Central memory CD8-positive, alpha-beta T cell (primary cell): ENCODE results near the gene DPYD.

Source experiments
- ATAC-seq: fragments of 150-1000 bp; cut with Tn5 transposase; replicated peaks from 2 replicates; pipeline ENCODE4 v1.10.0; 2022; ENCODE audit warnings: mild to moderate bottlenecking, moderate FRiP score, moderate number of reproducible peaks; ENCODE audit not compliant: poor library complexity, severe bottlenecking; ENCODE audit errors: extremely low read depth
- DNase-seq, 2 donors: peaks; one replicate each; pipeline ENCODE4 v3.0.0; 2021; ENCODE audit warnings: low spot score in 2 of 2
- H3K27ac Mint-ChIP-seq: one replicate; pipeline ENCODE4 v1.8.0; 2022; ENCODE audit warnings: low read depth, mild to moderate bottlenecking, moderate library complexity, mixed read lengths
- H3K27me3 Mint-ChIP-seq: one replicate; pipeline ENCODE4 v1.8.0; 2022; ENCODE audit warnings: mixed read lengths
- H3K36me3 Mint-ChIP-seq: one replicate; pipeline ENCODE4 v1.8.0; 2022; ENCODE audit warnings: mild to moderate bottlenecking, moderate library complexity, mixed read lengths; ENCODE audit not compliant: insufficient read depth
- H3K4me1 Mint-ChIP-seq: one replicate; pipeline ENCODE4 v1.8.0; 2022; ENCODE audit warnings: mixed read lengths
- H3K4me3 Mint-ChIP-seq: one replicate; pipeline ENCODE4 v1.8.0; 2022; ENCODE audit warnings: mild to moderate bottlenecking, moderate library complexity, mixed read lengths
- H3K9me3 Mint-ChIP-seq: one replicate; pipeline ENCODE4 v1.8.0; 2022; ENCODE audit warnings: mixed read lengths

Gene DPYD

DNA sequence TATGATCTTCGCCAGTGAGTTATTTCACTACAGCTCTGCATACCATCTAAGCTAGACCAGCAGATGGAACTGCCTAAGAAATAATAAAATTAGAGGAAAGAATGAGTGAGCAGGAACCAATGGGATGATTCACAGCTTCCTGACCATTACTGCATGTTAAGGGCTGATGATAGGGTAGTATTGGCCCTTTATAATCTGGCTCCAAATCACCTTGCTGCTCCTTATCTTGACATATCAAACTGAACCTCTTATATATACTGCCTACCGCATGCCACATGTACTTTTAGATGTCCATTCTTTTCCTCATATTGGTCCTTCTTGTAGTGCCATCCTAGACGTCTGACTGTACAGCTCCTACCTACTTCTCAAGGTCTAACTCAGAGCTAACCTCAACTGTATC, 524.4 kb downstream of the DPYD start:
- no peak for DNase-seq
- peaks cover 10% of the 10 kb centered on the region for H3K36me3 Mint-ChIP-seq
- no peak overlapping the region for H3K4me3 Mint-ChIP-seq
- H3K9me3 Mint-ChIP-seq = peaks cover 14% of the 10 kb centered on the region
- H3K4me1 Mint-ChIP-seq = no peaks in the 10 kb centered on the region
- H3K27me3 Mint-ChIP-seq = no peaks in the 10 kb centered on the region
- no peak for ATAC-seq
- no peak overlapping the region for H3K27ac Mint-ChIP-seq

DNA sequence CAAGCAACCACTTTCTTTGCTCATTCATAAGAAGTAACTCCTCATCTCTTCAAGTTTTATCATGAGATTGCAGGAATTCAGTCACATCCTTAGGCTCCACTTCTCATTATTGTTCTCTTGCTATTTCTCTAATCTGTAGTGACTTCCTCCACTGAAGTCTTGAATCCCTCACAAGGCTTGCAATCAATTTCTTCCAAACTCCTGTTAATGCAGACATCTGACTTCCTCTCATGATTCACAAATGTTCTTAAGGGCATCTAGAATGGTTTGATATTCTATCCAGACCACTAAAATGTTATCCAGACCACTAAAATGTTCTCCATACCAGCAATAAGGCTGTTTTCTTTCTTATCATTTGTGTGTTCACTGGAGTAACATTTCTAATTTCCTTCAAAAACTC, 528.1 kb downstream of the DPYD start:
- Mint-ChIP-seq H3K36me3 (peaks cover 3% of the 10 kb centered on the region), H3K4me3 (no peak overlapping the region), H3K27ac (no peak overlapping the region), H3K4me1 (peaks cover 6% of the 10 kb centered on the region), H3K27me3 (no peaks in the 10 kb centered on the region), H3K9me3 (peaks cover 8% of the 10 kb centered on the region)
- DNase-seq = no peak
- no peak for ATAC-seq

DNA sequence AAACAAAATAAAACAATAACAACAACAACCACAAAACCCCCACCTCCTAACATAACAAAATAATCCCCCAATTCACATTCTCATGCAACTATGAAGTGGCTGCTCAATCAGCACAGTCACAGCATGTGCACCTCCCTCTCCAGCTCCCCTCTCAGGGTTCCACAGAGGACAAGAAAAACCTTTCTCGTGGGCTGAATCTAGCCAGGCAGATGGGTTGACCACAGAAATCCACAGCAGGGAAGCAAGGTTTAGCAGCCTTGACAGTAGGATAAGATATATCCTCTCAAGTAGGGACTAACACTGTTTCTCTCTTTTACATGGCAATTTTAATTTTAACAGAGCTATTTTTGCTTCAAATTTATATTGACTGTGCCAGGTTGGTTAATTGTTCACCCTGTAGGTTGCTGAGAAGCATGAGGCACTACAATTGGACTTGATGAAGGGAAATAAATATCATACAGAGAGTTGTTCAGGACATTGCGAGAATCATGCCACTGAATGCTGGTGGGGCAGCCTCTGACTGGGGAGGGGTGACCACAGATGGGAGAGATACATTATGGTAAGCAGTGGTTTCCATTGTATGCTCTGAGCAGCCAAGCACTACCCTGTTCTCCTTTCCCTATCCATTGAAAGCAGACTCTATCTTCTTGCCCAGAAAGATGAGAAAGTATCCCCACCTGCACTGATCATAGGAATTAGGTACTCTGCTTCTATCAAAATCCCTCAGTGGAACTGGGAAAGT, 535.1 kb downstream of the DPYD start:
- H3K4me3 Mint-ChIP-seq = no peak overlapping the region
- no peak for DNase-seq
- H3K36me3 Mint-ChIP-seq = peaks cover 2% of the 10 kb centered on the region
- no peaks in the 10 kb centered on the region for H3K9me3 Mint-ChIP-seq
- no peak overlapping the region for H3K27ac Mint-ChIP-seq
- no peak for ATAC-seq
- H3K4me1 Mint-ChIP-seq = peaks cover 6% of the 10 kb centered on the region
- no peaks in the 10 kb centered on the region for H3K27me3 Mint-ChIP-seq

DNA sequence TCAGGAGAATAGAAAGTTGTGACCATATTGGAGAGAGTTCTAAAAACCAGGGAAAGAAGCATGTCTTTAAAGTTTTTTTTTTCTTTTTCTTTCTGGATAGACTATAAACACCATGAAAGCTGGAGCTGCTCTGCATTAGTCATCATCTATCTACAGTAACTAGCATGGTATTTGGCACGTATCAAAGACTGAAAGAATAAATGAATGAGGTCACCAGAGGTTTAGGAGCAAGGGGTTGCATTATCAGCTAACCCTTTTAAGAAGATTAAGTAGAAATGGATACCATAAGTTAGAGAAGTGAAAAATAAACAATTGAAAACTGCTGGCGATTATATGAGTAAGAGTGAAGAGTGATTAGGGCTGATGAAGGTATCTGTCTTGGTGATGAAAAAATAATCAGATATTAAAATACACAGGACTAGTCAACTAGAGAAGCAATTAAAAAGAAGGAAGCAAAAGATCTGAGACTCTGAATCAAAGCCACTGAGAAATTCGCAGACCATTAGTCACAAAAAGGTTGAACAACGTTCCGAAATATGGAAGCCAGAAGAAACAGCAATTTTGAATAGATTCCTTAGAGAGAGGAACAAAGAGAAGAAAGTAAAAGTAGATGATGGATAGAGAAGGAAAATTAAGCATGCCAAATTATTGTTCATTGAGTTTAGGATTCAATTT, 536.4 kb downstream of the DPYD start:
- DNase-seq (no peak), ATAC-seq (no peak)
- Mint-ChIP-seq H3K27ac (no peak overlapping the region), H3K9me3 (no peaks in the 10 kb centered on the region), H3K27me3 (no peaks in the 10 kb centered on the region), H3K36me3 (peaks cover 2% of the 10 kb centered on the region), H3K4me3 (no peak overlapping the region), H3K4me1 (peaks cover 6% of the 10 kb centered on the region)

DNA sequence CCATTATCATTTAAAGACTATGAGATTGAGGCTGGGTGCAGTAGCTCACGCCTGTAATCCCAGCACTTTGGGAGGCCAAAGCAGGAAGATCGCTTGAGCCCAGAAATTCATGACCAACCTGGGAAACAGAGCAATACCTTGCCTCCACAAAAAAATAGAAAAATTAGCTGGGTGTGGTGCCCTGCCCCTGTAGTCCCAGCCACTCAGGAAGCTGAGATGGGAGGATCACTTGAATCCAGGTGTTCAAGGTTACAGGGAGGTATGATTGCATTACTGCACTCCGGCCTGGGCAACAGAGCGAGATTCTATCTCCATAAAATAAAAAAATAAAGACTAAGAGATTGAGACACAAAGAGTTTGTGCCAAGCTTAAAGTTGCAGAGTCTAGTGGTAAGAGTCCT, 537.0 kb downstream of the DPYD start:
- no peak for ATAC-seq

DNA sequence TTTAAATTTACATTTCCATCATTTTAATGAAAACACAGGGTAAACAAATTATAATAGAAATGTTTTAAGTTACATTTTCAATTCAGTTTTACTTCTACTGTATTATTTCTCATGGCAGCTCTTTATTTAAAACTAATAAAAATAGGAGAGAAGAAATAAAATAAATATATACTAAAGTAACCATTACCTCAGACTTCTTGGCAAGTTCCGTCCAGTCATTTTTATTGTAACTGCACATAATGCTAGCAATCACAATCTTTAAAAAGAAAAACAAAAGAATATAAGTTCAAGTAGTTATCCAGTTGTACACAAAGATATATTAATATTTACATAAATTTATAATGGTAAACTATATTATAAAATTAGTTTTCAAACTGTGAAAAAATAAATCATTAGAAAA, 538.6 kb downstream of the DPYD start:
- Mint-ChIP-seq H3K4me1 (peaks cover 19% of the 10 kb centered on the region), H3K27ac (no peak overlapping the region), H3K36me3 (peaks cover 2% of the 10 kb centered on the region), H3K9me3 (no peaks in the 10 kb centered on the region), H3K27me3 (no peaks in the 10 kb centered on the region), H3K4me3 (no peak overlapping the region)
- ATAC-seq = no peak
- DNase-seq = no peak

More for the DNA sequence above, 537.0 kb downstream of the DPYD start:
- DNase-seq = no peak
- H3K27ac Mint-ChIP-seq = no peak overlapping the region
- H3K4me3 Mint-ChIP-seq = no peak overlapping the region
- no peaks in the 10 kb centered on the region for H3K9me3 Mint-ChIP-seq
- no peaks in the 10 kb centered on the region for H3K27me3 Mint-ChIP-seq
- H3K36me3 Mint-ChIP-seq = peaks cover 2% of the 10 kb centered on the region
- H3K4me1 Mint-ChIP-seq = peaks cover 8% of the 10 kb centered on the region

DNA sequence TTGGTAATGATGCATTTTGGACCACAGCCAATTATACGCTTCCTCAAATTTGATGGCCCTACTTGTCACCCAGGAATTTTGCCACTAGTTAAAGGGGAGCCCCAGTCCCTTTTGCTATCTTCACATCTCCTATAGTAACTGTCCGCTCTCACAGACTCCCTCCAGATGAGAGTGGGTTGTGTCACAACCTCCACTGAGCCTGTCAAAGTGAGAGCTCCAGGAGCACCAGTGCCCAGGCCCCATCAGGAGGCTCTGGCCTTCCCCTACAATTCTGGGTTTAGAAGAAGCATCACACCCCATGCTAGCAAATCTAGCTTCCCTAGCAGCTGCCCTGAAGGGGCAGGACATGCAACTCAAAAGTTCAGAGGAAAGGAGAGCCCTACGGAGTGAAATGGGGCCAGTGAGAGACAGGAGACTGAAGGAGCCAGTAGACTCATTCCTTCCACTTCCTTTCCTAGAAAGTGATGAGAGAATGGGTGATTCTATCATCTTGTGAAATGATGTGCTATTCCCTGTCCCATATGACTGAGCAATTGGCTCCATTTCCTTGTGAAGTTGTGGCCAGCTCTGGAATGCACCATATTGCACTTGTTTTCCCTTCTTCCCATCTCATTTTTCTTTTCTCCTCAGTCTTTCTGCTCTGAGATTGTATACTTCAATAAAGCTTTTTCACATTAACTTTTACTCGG, 541.3 kb downstream of the DPYD start:
- H3K4me3 Mint-ChIP-seq = no peak overlapping the region
- H3K4me1 Mint-ChIP-seq = peaks cover 29% of the 10 kb centered on the region
- no peaks in the 10 kb centered on the region for H3K27me3 Mint-ChIP-seq
- H3K27ac Mint-ChIP-seq = no peak overlapping the region
- DNase-seq = no peak
- H3K36me3 Mint-ChIP-seq = peaks cover under 1% of the 10 kb centered on the region
- H3K9me3 Mint-ChIP-seq = no peaks in the 10 kb centered on the region
- no peak for ATAC-seq

DNA sequence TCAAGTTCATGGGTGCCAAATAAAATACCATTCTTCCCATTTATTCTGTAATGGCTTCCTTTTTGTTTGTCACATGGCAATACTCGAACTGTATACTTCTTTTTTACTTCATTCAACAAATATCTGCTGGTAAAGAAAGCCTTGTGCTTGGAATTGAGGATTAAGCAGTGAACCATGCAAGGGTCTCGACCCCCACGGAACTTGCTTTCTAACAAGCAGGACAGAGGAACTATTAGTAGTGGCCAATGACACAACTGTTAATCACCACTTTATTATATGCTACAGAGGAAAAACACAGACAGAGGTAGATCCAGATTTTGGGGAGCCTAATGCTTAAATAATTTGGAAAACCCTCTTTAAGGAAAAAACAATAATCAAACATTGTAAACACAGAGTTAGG, 542.2 kb downstream of the DPYD start:
- H3K27ac Mint-ChIP-seq = peak overlapping the region; percentile 2
- no peaks in the 10 kb centered on the region for H3K9me3 Mint-ChIP-seq
- DNase-seq (no peak), ATAC-seq (no peak)
- H3K4me1 Mint-ChIP-seq = peaks cover 29% of the 10 kb centered on the region
- H3K36me3 Mint-ChIP-seq = no peaks in the 10 kb centered on the region
- H3K4me3 Mint-ChIP-seq = no peak overlapping the region
- H3K27me3 Mint-ChIP-seq = no peaks in the 10 kb centered on the region

DNA sequence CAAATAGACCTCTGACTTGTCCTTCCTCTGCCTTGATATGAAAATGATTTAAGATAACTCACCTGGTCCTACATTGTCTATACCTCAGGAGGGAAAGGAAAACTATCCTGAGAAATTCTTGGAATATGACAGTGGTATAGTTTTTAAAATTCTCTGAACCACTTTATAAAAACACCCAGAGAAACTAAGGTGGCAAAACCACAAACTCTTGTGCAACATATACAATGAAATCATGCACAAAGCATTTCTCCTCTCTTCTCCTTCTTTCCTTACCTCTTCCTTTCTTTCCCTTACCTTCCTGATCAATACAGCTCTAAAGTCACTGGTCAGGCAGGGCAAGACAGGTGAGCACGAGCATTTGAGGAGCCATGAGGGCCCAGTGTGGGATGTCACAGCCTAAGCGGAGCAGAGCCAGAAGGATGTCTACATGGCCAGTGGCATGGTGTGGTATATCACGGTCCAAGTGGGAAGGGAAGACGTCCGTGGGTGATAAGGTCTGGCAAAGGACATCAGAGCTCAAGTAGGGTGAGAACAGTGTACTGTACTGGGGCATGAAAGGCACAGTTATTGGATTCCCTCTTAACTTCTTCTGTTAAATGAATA, 543.3 kb downstream of the DPYD start:
- H3K36me3 Mint-ChIP-seq = peaks cover under 1% of the 10 kb centered on the region
- H3K9me3 Mint-ChIP-seq = no peaks in the 10 kb centered on the region
- H3K4me1 Mint-ChIP-seq = peaks cover 29% of the 10 kb centered on the region
- peak overlapping the region; percentile 52 for H3K4me3 Mint-ChIP-seq
- peak overlapping the region; percentile 50 for H3K27ac Mint-ChIP-seq
- DNase-seq (no peak), ATAC-seq (no peak)
- H3K27me3 Mint-ChIP-seq = no peaks in the 10 kb centered on the region

DNA sequence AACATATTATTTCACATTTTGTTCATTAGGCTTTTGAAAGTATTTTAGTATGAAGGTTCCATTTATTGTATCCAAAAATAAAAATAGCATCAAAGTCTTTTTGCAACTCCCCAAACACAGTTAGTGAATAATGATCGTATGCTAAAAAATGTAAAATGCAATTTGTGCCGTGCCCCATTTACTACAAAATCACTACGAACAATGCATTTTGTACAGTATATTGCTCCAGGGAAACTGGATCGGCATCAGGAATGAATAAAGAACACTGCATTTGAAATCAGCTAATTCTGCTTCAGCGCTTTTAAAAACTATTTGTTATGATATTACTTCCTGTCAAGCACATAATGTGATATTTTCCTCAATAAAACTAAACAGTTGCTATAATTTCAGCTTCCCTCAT, 547.8 kb downstream of the DPYD start:
- no peaks in the 10 kb centered on the region for H3K9me3 Mint-ChIP-seq
- ATAC-seq = no peak
- no peak for DNase-seq
- H3K4me3 Mint-ChIP-seq = no peak overlapping the region
- no peak overlapping the region for H3K27ac Mint-ChIP-seq
- peaks cover 18% of the 10 kb centered on the region for H3K4me1 Mint-ChIP-seq
- no peaks in the 10 kb centered on the region for H3K27me3 Mint-ChIP-seq
- peaks cover 1% of the 10 kb centered on the region for H3K36me3 Mint-ChIP-seq

DNA sequence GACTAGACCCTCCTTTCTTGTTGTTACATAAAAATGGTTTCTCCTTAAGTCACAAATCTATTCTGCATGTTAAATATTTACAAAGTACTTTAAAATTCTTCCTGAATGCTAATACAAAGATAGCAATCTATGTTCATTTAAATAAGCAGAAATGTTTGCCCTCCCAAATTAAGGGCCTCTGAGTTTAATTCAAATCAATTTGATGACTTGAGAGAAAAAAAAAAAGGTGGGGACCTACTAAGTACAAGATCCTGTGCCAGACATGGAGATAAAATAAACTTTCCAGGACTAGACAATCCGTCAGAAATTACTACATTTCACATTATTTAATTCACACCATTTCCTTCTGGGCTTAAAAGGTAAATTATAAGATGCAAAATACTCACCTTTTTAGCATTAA, 548.3 kb downstream of the DPYD start:
- no peak for DNase-seq
- Mint-ChIP-seq H3K36me3 (peaks cover 1% of the 10 kb centered on the region), H3K4me3 (no peak overlapping the region), H3K27me3 (no peaks in the 10 kb centered on the region), H3K27ac (no peak overlapping the region), H3K9me3 (no peaks in the 10 kb centered on the region), H3K4me1 (peaks cover 13% of the 10 kb centered on the region)
- ATAC-seq = no peak

DNA sequence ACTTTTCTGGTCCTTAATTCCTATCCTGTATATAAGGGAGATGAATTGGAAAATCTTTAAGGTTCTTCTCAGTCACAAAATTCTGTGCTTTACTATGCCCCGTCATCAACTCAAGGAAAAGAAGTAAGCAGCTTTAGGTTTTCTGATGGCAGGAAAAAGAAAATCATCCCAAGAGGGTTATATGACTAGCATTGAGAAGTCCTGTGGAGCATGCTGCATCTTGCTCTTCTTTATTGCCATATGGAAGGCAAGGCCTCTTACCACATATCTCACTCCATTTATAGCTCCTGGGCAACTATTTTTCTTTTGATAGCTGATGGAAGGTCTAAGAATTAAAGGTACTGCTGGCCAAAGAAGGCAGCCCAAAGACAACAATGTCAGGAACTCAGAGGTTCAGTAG, 552.5 kb downstream of the DPYD start:
- Mint-ChIP-seq H3K4me3 (no peak overlapping the region), H3K27ac (no peak overlapping the region), H3K9me3 (no peaks in the 10 kb centered on the region), H3K27me3 (no peaks in the 10 kb centered on the region), H3K4me1 (no peaks in the 10 kb centered on the region), H3K36me3 (peaks cover 4% of the 10 kb centered on the region)
- DNase-seq (no peak), ATAC-seq (no peak)
